ENCODE data around the gene CATSPER3. TPM values are rescaled to one million over a fixed set of nuclear protein-coding genes. Genes with fewer than 3 reads are reported as not detected.

CATSPER3 gene
- total and polyA plus RNA-seq, 2 of the 8 experiments (the other 6 are each of a cell fraction or from before 2014, with no cell fraction given) = 0.62 TPM; not detected in 1

DNA sequence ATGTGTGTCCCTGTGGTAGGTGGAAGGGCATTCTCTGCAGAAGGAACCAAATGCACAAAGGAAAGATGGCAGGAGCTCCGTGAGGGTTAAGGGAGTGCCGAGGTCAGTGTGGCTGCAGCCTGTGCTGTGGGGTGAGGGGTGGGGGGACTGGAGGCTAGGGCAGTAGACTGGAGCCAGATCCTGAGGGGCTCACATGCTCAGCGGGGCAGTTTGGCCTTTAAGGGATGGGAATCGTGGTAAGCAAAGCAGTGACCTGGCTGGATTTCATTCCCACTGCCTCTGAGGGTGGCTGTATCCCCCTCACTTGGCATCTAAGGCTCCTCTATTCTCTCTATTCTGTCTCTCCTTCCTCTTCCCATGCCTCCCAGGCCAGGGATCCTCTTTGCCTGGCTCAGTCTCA, 50.8 kb downstream of the CATSPER3 start:
- TF ChIP-seq SIN3A (conservative IDR thresholded peaks at IDR 0.05 in 1 of 2, IDR thresholded peaks at IDR 0.05 in 1 of 2; ENCODE audit: low read depth in 1 of 2, low read length in 2 of 2) (no peak), RFX5 (IDR thresholded peaks at IDR 0.05; ENCODE audit: borderline replicate concordance, low read depth, low read length) (no peak), MAFK (IDR thresholded peaks at IDR 0.05; ENCODE audit: low read depth, low read length) (no peak), TAF7 (optimal IDR thresholded peaks at IDR 0.05; ENCODE audit: borderline replicate concordance, low read depth, low read length) (no peak), KDM4A (IDR thresholded peaks at IDR 0.05; ENCODE audit: low read depth, low read length, severe bottlenecking) (no peak)

More for the DNA sequence above, 50.8 kb downstream of the CATSPER3 start:
- DNase-seq (ENCODE audit: low read depth in 1 of 2, low spot score in 2 of 2) = no peak
- peaks cover 0 to 2% (median 0%) of the 10 kb centered on the region in 4 experiments; a peak in 2 of 7 replicates for H3K27me3 ChIP-seq (replicated peaks in 1 of 4; ENCODE audit: control insufficient read depth in 3 of 4, extremely low read depth in 1 of 4, insufficient read depth in 3 of 4, low read length in 3 of 4)
- no peaks in the 10 kb centered on the region for H3K36me3 ChIP-seq (ENCODE audit: control insufficient read depth in 2 of 4, insufficient read depth in 4 of 4, low read length in 3 of 4)
- H3K23me2 ChIP-seq (ENCODE audit: low read depth, low read length) = no peaks in the 10 kb centered on the region
- no peak overlapping the region for H3K23ac ChIP-seq (ENCODE audit: insufficient read length)
- FAIRE-seq = no peak
- H3K4me3 ChIP-seq (ENCODE audit: extremely low read depth in 1 of 4, insufficient read depth in 2 of 4, low read depth in 3 of 4, low read length in 4 of 4) = no peak overlapping the region
- H4K20me1 ChIP-seq (replicated peaks in 1 of 2; ENCODE audit: control insufficient read depth in 1 of 2, insufficient read depth in 2 of 2, low read length in 2 of 2) = no peaks in the 10 kb centered on the region
- no peak overlapping the region for H3K9ac ChIP-seq (replicated peaks in 1 of 4; ENCODE audit: extremely low read depth in 1 of 4, low read depth in 3 of 4, low read length in 3 of 4)
- H2AFZ ChIP-seq (ENCODE audit: low read length) = no peak overlapping the region
- no peak overlapping the region for H3K14ac ChIP-seq (ENCODE audit: insufficient read length)
- H3K4me2 ChIP-seq (ENCODE audit: insufficient read depth in 1 of 2, low read depth in 2 of 2, low read length in 2 of 2) = no peak overlapping the region
- no peak overlapping the region for H2BK5ac ChIP-seq (ENCODE audit: low read depth, low read length)
- ChIA-PET CTCF (ENCODE audit: partially characterized antibody) (interaction anchor here (0.6 to 1.9 kb wide), 6 partner anchors 8 to 193 kb away, joined by 3 to 7 read pairs (median 4); no protein-coding TSS in a partner anchor), POLR2A (ENCODE audit: partially characterized antibody) (interaction anchor here (1.2 kb wide), 1 partner anchor 114 kb away, joined by 4 read pairs; the partner anchor contains the start of gene PCBD2)
- no peak overlapping the region for H3K4ac ChIP-seq (replicated peaks; ENCODE audit: insufficient read length, low read depth, low read length)
- no peak overlapping the region for H4K5ac ChIP-seq (ENCODE audit: insufficient read length, low read depth, low read length)
- H3K4me1 ChIP-seq (replicated peaks in 1 of 4; ENCODE audit: control insufficient read depth in 3 of 4, insufficient read depth in 4 of 4, low read length in 3 of 4) = peaks cover 0 to 6% (median under 1%) of the 10 kb centered on the region in 4 experiments; a peak in 1 of 7 replicates
- H3K56ac ChIP-seq (replicated peaks; ENCODE audit: insufficient read length, low read depth, low read length) = no peak overlapping the region
- no peak overlapping the region for H2AK5ac ChIP-seq (ENCODE audit: low read depth, low read length)
- H3K9me3 ChIP-seq (ENCODE audit: insufficient read depth in 2 of 2, low read depth in 1 of 2, low read length in 1 of 2) = no peaks in the 10 kb centered on the region
- no peaks in the 10 kb centered on the region for H3K79me1 ChIP-seq (ENCODE audit: low read depth, low read length)
- H3K27ac ChIP-seq (ENCODE audit: low read depth, low read length) = no peak overlapping the region
- no peak overlapping the region for H2BK12ac ChIP-seq (ENCODE audit: low read depth, low read length)
- no peak overlapping the region for H4K91ac ChIP-seq (replicated peaks; ENCODE audit: insufficient read length, low read length)
- H2BK120ac ChIP-seq (replicated peaks; ENCODE audit: low read depth, low read length) = no peak overlapping the region
- WGBS, 2 experiments (ENCODE audit: extremely low coverage in 1 of 2, insufficient coverage in 1 of 2, insufficient read length in 1 of 2, insufficient replicate concordance in 2 of 2, low coverage in 1 of 2, low lambda C conversion rate in 2 of 2, missing lambda C conversion rate in 1 of 2) = 75% methylated on average over 4 of the region's 4 CpGs; no CpG with 5 or more reads in 1 of the 2 experiments
- no peaks in the 10 kb centered on the region; a peak in 1 of 4 replicates for H3K79me2 ChIP-seq (ENCODE audit: control insufficient read depth in 1 of 2, insufficient read depth in 2 of 2, low read length in 2 of 2)
- H2BK20ac ChIP-seq (ENCODE audit: low read length) = no peak overlapping the region
- H4K8ac ChIP-seq (ENCODE audit: extremely low read depth, insufficient read depth, low read length) = no peak overlapping the region
- H2BK15ac ChIP-seq (ENCODE audit: low read length) = no peak overlapping the region
- no peak overlapping the region for H3K18ac ChIP-seq (ENCODE audit: extremely low read depth, low read length)
